ENCODE measurements around the gene IRF7.

IRF7 gene

GRCh38 chr11:563066-563811 is 52.5 kb downstream of the IRF7 start:
- no peak for DNase-seq
